Hepatocyte (in vitro differentiated cells): ENCODE measurements around the gene FZR1. TPM values are rescaled to one million over a fixed set of nuclear protein-coding genes. Genes with fewer than 3 reads are reported as not detected.

ENCODE experiments used
- DNase-seq: peaks from one replicate; pipeline ENCODE4 v3.0.0-alpha.2; 2016; ENCODE audit warnings: low spot score
- H2AFZ ChIP-seq: fragments of 200-600 bp; sonication (generic); 2 replicates; pipeline ENCODE4 v1.6.0; 2016; ENCODE audit warnings: antibody characterized with exemption, mild to moderate bottlenecking
- H3K27ac ChIP-seq: fragments of 200-600 bp; sonication (generic); 2 replicates; pipeline ENCODE4 v1.5.1; 2016; ENCODE audit warnings: mild to moderate bottlenecking
- H3K27me3 ChIP-seq: fragments of 200-600 bp; sonication (generic); 2 replicates; pipeline ENCODE4 v1.6.1; 2016
- H3K36me3 ChIP-seq: fragments of 200-600 bp; sonication (generic); replicated peaks from 2 replicates; pipeline ENCODE4 v1.5.1; 2016; ENCODE audit warnings: low read depth; ENCODE audit not compliant: insufficient read depth
- H3K4me1 ChIP-seq: fragments of 200-600 bp; sonication (generic); 2 replicates; pipeline ENCODE4 v1.5.1; 2016; ENCODE audit warnings: mild to moderate bottlenecking, moderate library complexity; ENCODE audit not compliant: insufficient read depth
- H3K4me2 ChIP-seq: fragments of 200-600 bp; sonication (generic); 2 replicates; pipeline ENCODE4 v1.6.0; 2016
- H3K4me3 ChIP-seq: fragments of 200-600 bp; sonication (generic); 2 replicates; pipeline ENCODE4 v1.5.1; 2016; ENCODE audit warnings: mild to moderate bottlenecking
- H3K79me2 ChIP-seq: fragments of 200-600 bp; sonication (generic); 2 replicates; pipeline ENCODE4 v1.6.0; 2017; ENCODE audit warnings: mild to moderate bottlenecking
- H3K9me2 ChIP-seq: fragments of 200-600 bp; sonication (generic); replicated peaks from 2 replicates; pipeline ENCODE4 v1.6.0; 2017; ENCODE audit warnings: mild to moderate bottlenecking; ENCODE audit not compliant: insufficient read depth
- H3K9me3 ChIP-seq: fragments of 200-600 bp; sonication (generic); 2 replicates; pipeline ENCODE4 v1.5.1; 2016; ENCODE audit warnings: low read depth, mild to moderate bottlenecking
- H4K20me1 ChIP-seq: fragments of 200-600 bp; sonication (generic); 2 replicates; pipeline ENCODE4 v1.6.0; 2016; ENCODE audit warnings: mild to moderate bottlenecking; ENCODE audit not compliant: insufficient read depth, poor library complexity, severe bottlenecking
- CTCF ChIP-seq: fragments of 200-600 bp; sonication (generic); IDR thresholded peaks from 2 replicates; pipeline ENCODE4 v1.5.1; 2016; ENCODE audit warnings: antibody characterized with exemption, mild to moderate bottlenecking; ENCODE audit not compliant: poor library complexity
- EZH2 ChIP-seq: fragments of 200-600 bp; sonication (generic); IDR thresholded peaks from 2 replicates; pipeline ENCODE4 v1.6.1; 2016; ENCODE audit warnings: antibody characterized with exemption, mild to moderate bottlenecking, borderline replicate concordance
- EZH2phosphoT487 ChIP-seq: fragments of 200-600 bp; sonication (generic); IDR thresholded peaks from one replicate; pipeline ENCODE4 v1.6.1; 2018; ENCODE audit warnings: antibody characterized with exemption, mild to moderate bottlenecking, low read depth, moderate library complexity; ENCODE audit not compliant: unreplicated experiment, severe bottlenecking
- WGBS: methylation state at CpG from one replicate; pipeline ENCODE4 v1.1.6; 2016; ENCODE audit warnings: low lambda C conversion rate; ENCODE audit errors: missing lambda C conversion rate; 5-methylcytosine and 5-hydroxymethylcytosine counted together
- polyA plus RNA-seq: library from polyadenylated mRNA; unstranded; fragments of >200 nt; fragmentation: Nextera tagmentation; extraction: Ambion mirVana; gene quantifications from 2 replicates; pipeline ENCODE4 v1.2.1, GENCODE V29; 2016
- total RNA-seq: library from RNA; depleted of rRNA; stranded (reverse); fragments of >200 nt; gene quantifications from 2 replicates; pipeline ENCODE4 v1.2.3, GENCODE V29; 2014

FZR1 gene
- total and polyA plus RNA-seq, 2 experiments from 2014 or later: 32.1 to 51.0 TPM

GRCh38 chr19:3508771-3509535, 2.8 kb downstream of the FZR1 start:
- Histone ChIP-seq H3K36me3 (no peaks in the 10 kb centered on the region), H3K9me2 (no peaks in the 10 kb centered on the region), H3K27ac (no peak overlapping the region), H2AFZ (no peak overlapping the region), H3K4me1 (peaks cover 10% of the 10 kb centered on the region), H4K20me1 (peaks cover 64% of the 10 kb centered on the region), H3K4me2 (peak overlapping the region; percentile 96), H3K79me2 (peaks cover 77% of the 10 kb centered on the region), H3K9me3 (no peaks in the 10 kb centered on the region), H3K4me3 (no peak overlapping the region), H3K27me3 (no peaks in the 10 kb centered on the region)
- 94% methylated on average over 23 of the region's 23 CpGs for WGBS
- no peak for DNase-seq
- TF ChIP-seq EZH2 (no peak), CTCF (no peak), EZH2phosphoT487 (no peak)

DNA sequence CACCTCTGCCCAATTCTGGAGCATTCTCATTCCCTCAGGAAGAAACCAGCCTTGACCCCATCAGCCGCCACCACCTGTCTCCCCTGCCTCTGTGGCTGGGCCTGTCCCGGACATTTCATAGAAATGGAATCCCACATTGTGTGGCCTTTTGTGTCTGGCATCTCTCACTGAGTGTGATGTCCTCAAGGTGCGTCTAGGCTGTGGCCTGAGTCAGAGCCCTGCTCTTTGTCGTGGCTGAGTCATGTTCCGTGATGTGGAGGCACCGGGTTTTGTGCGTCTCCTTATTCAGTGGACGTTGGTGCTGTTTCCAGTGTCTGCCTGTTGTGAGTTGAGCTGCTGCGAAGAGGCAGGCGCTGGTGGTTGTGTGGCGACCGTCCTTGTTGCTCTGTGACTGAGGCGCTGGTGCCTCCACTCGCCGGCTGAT, 3.5 kb downstream of the FZR1 start:
- H3K79me2 ChIP-seq: peaks cover 84% of the 10 kb centered on the region
- H3K4me2 ChIP-seq: no peak overlapping the region
- no peaks in the 10 kb centered on the region for H3K27me3 ChIP-seq
- H3K4me3 ChIP-seq: no peak overlapping the region
- WGBS: 91% methylated on average over 15 of the region's 15 CpGs
- H4K20me1 ChIP-seq: peaks cover 70% of the 10 kb centered on the region
- no peak for DNase-seq
- no peak overlapping the region for H2AFZ ChIP-seq
- H3K36me3 ChIP-seq: no peaks in the 10 kb centered on the region
- no peaks in the 10 kb centered on the region for H3K9me2 ChIP-seq
- no peaks in the 10 kb centered on the region for H3K9me3 ChIP-seq
- peaks cover 10% of the 10 kb centered on the region for H3K4me1 ChIP-seq
- no peak for TF ChIP-seq EZH2phosphoT487
- TF ChIP-seq CTCF: no peak
- no peak overlapping the region for H3K27ac ChIP-seq

GRCh38 chr19:3510727-3511126, 4.6 kb downstream of the FZR1 start:
- Histone ChIP-seq H3K9me3 (no peaks in the 10 kb centered on the region), H3K79me2 (peaks cover 95% of the 10 kb centered on the region), H4K20me1 (peaks cover 81% of the 10 kb centered on the region), H3K36me3 (no peaks in the 10 kb centered on the region), H3K27ac (no peak overlapping the region), H3K4me3 (no peak overlapping the region), H3K4me2 (no peak overlapping the region), H3K9me2 (no peaks in the 10 kb centered on the region), H3K4me1 (peaks cover 10% of the 10 kb centered on the region), H2AFZ (no peak overlapping the region), H3K27me3 (no peaks in the 10 kb centered on the region)
- 91% methylated on average over 19 of the region's 22 CpGs for WGBS
- no peak for TF ChIP-seq EZH2phosphoT487
- no peak for DNase-seq

DNA sequence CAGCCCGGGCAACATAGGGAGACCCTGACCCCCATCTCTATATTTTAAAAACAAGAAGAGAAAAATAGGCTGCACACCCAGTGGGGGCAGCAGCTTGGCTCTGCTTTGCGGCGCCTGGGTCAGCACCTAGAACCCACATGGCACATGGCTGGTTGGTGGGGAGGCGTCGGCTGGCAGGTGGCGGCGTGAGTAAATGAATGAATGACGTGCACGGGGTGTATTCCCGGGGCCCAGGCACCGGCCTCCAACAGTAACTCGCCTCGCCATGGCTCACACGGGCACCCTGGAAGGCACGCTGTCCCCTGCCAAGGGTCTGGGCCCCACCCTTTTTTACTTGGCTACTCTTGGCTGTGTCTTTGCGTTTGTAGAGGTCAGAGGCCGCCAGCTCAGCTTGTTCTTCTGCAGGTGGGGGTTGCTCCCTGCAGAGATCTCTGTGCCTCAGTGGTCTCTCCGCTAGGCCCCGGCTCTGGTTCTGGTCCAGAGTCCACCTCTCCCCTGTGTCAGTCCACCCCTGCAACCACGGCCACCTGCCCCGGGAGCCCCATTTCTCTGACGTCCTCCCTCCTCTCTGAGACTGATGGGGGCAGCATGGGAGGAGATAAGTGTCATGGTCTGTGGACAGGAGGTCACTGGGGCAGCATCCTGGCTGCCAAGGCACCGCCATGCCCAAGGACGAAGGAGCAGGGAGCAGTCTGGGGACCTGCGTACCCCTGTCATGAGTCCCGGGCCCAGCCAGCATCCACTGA, 5.6 kb downstream of the FZR1 start:
- Histone ChIP-seq H3K4me3 (no peak overlapping the region), H2AFZ (no peak overlapping the region), H4K20me1 (peaks cover 91% of the 10 kb centered on the region), H3K9me3 (no peaks in the 10 kb centered on the region), H3K9me2 (no peaks in the 10 kb centered on the region), H3K79me2 (peaks cover 100% of the 10 kb centered on the region), H3K4me2 (no peak overlapping the region), H3K36me3 (no peaks in the 10 kb centered on the region), H3K27ac (no peak overlapping the region), H3K27me3 (no peaks in the 10 kb centered on the region), H3K4me1 (peaks cover 10% of the 10 kb centered on the region)
- WGBS: 97% methylated on average over 26 of the region's 26 CpGs
- TF ChIP-seq EZH2phosphoT487: no peak
- no peak for TF ChIP-seq EZH2
- no peak for TF ChIP-seq CTCF
- no peak for DNase-seq
